ENCODE data around the gene ACVR2A. TPM values are rescaled to one million over a fixed set of nuclear protein-coding genes. Genes with fewer than 3 reads are reported as not detected.

Gene ACVR2A
- total RNA-seq, 2 experiments from 2014 or later = 13.3 to 14.6 TPM

GRCh38 chr2:147854557-147855134 lies 9.8 kb downstream of the ACVR2A start:
- H3K4me1 ChIP-seq (ENCODE audit: insufficient read depth, low read length) = no peaks in the 10 kb centered on the region
- no peaks in the 10 kb centered on the region for H3K9me3 ChIP-seq (ENCODE audit: control insufficient read depth in 1 of 2, insufficient read depth in 1 of 2, low read length in 2 of 2)
- ChIA-PET POLR2A (interaction anchor here (1.8 kb wide), 1 partner anchor 8 kb away, joined by 7 read pairs; no protein-coding TSS in a partner anchor), CTCF (no interaction called here)
- DNase-seq = no peak
- no peak overlapping the region for H3K27ac Mint-ChIP-seq
- no peak for ATAC-seq (ENCODE audit: poor library complexity)
- no peak overlapping the region for H3K4me3 Mint-ChIP-seq
- H3K4me3 ChIP-seq (ENCODE audit: low read length) = no peak overlapping the region
- H3K36me3 ChIP-seq (ENCODE audit: insufficient read depth, low read length) = no peaks in the 10 kb centered on the region
- no peak for TF ChIP-seq CTCF (IDR thresholded peaks at IDR 0.05)
- H3K27ac ChIP-seq (ENCODE audit: low read depth in 1 of 2, low read length in 2 of 2) = no peak overlapping the region
- H3K36me3 Mint-ChIP-seq (ENCODE audit: low read depth) = no peaks in the 10 kb centered on the region
- intact Hi-C loops (cut with DNase I, micrococcal nuclease) = no loop called here
- H3K4me1 Mint-ChIP-seq (ENCODE audit: low read depth) = peaks cover 55% of the 10 kb centered on the region
- H3K27me3 ChIP-seq (ENCODE audit: control insufficient read depth in 1 of 2, insufficient read depth in 2 of 2, low read length in 2 of 2) = no peaks in the 10 kb centered on the region
- H3K9me3 Mint-ChIP-seq = no peaks in the 10 kb centered on the region
- H3K27me3 Mint-ChIP-seq = no peaks in the 10 kb centered on the region

- POLR2A ChIA-PET = interaction anchor here (1.8 kb wide), 1 partner anchor 9 kb away, joined by 7 read pairs; no protein-coding TSS in a partner anchor
- Mint-ChIP-seq H3K4me1 (ENCODE audit: low read depth) (peaks cover 54% of the 10 kb centered on the region), H3K27ac (no peak overlapping the region), H3K27me3 (no peaks in the 10 kb centered on the region), H3K4me3 (no peak overlapping the region), H3K9me3 (no peaks in the 10 kb centered on the region), H3K36me3 (ENCODE audit: low read depth) (no peaks in the 10 kb centered on the region)
- intact Hi-C loops (cut with DNase I, micrococcal nuclease) = no loop called here
- Histone ChIP-seq H3K4me3 (ENCODE audit: low read length) (no peak overlapping the region), H3K9me3 (ENCODE audit: control insufficient read depth in 1 of 2, insufficient read depth in 1 of 2, low read length in 2 of 2) (no peaks in the 10 kb centered on the region), H3K27ac (ENCODE audit: low read depth in 1 of 2, low read length in 2 of 2) (no peak overlapping the region), H3K4me1 (ENCODE audit: insufficient read depth, low read length) (no peaks in the 10 kb centered on the region), H3K27me3 (ENCODE audit: control insufficient read depth in 1 of 2, insufficient read depth in 2 of 2, low read length in 2 of 2) (no peaks in the 10 kb centered on the region), H3K36me3 (ENCODE audit: insufficient read depth, low read length) (no peaks in the 10 kb centered on the region)
- no peak for TF ChIP-seq CTCF (IDR thresholded peaks at IDR 0.05)
- no peak for DNase-seq
- CTCF ChIA-PET = interaction anchor here (0.6 kb wide), 1 partner anchor 860 kb away, joined by 6 read pairs; no protein-coding TSS in a partner anchor
- ATAC-seq (ENCODE audit: poor library complexity) = no peak
These were observed 10.5 kb downstream of the ACVR2A start for GRCh38 chr2:147855316-147855715.

GRCh38 chr2:147855977-147856376 lies 11.1 kb downstream of the ACVR2A start:
- no peak overlapping the region for H3K4me3 Mint-ChIP-seq
- Histone ChIP-seq H3K27me3 (ENCODE audit: control insufficient read depth in 1 of 2, insufficient read depth in 2 of 2, low read length in 2 of 2) (no peaks in the 10 kb centered on the region), H3K4me3 (ENCODE audit: low read length) (no peak overlapping the region), H3K9me3 (ENCODE audit: control insufficient read depth in 1 of 2, insufficient read depth in 1 of 2, low read length in 2 of 2) (no peaks in the 10 kb centered on the region), H3K4me1 (ENCODE audit: insufficient read depth, low read length) (no peaks in the 10 kb centered on the region), H3K27ac (ENCODE audit: low read depth in 1 of 2, low read length in 2 of 2) (no peak overlapping the region), H3K36me3 (ENCODE audit: insufficient read depth, low read length) (no peaks in the 10 kb centered on the region)
- POLR2A ChIA-PET = interaction anchor here (0.8 to 1.8 kb wide), 2 partner anchors 9 to 11 kb away, joined by 3 to 7 read pairs; partner anchors contain the start of gene ACVR2A
- ATAC-seq (ENCODE audit: poor library complexity) = no peak
- peaks cover 53% of the 10 kb centered on the region for H3K4me1 Mint-ChIP-seq (ENCODE audit: low read depth)
- no peak for TF ChIP-seq CTCF (IDR thresholded peaks at IDR 0.05)
- no peaks in the 10 kb centered on the region for H3K9me3 Mint-ChIP-seq
- H3K27ac Mint-ChIP-seq = no peak overlapping the region
- H3K27me3 Mint-ChIP-seq = no peaks in the 10 kb centered on the region
- H3K36me3 Mint-ChIP-seq (ENCODE audit: low read depth) = no peaks in the 10 kb centered on the region
- no peak for DNase-seq
- intact Hi-C loops (cut with DNase I, micrococcal nuclease) = no loop called here
- CTCF ChIA-PET = interaction anchor here (0.6 kb wide), 1 partner anchor 859 kb away, joined by 6 read pairs; no protein-coding TSS in a partner anchor

All from CD4-positive, alpha-beta T cell (primary cell).